Fibroblast of skin of left quadriceps (primary cell): ENCODE results near the gene F5.

ENCODE experiments used
- DNase-seq, 2 experiments: peaks; one replicate each; pipeline ENCODE4 v3.0.0-alpha.2; 2013; ENCODE audit warnings: low read depth in 2 of 2

Gene F5

DNA sequence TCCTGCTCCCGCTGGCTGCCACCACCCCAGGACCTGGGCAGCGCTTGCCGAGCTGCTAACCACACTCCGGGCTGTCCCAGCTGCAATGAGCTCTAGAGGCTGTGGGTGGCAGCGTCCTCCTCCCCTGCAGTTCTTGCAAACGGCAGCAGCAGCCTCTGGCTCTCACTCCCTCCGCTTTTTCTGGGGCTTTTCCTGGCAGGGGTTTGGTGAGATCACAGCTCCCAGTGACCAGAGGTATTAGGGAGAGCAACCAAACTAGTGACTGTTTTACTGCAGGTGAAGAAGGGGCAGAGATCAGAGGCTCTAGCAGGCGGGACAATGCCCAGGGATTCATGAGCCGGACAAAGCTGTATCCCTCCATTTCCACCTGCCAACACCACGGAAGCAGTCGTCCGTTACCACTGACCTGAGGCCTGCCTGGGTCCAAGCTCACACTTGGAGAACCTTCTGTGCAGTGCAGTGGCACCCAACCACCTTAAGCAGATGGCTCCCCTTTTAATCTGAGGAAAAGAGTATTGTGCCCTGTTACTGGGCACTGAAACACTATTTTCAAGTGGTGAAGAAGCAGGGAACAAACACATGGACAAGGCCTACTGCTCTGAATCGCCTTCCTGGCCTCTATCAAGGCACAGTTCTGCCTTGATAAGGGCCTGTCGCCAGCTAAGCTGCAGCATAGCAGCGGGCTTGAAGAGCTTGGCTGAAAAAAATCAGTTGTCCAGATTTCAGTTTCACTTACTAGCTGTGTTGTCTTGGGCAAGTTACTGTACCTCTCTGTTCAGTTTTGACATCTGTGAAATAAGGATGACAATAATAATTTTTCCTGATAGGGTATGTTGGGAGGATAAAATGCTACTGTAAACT, at the start of gene F5:
Gene F5 (minus strand): TSS at position 87 of the 861 bp plus-strand sequence. CDS start 95 bp downstream, outside the sequence.
- DNase-seq, result peak in 1 of 2 experiments; percentile 8

- DNase-seq, result no peak
Observed at GRCh38 chr1:169634877-169635276, 48.6 kb upstream of the F5 start.

- DNase-seq, result no peak
Observed at GRCh38 chr1:169634145-169634544, 47.9 kb upstream of the F5 start.

DNA sequence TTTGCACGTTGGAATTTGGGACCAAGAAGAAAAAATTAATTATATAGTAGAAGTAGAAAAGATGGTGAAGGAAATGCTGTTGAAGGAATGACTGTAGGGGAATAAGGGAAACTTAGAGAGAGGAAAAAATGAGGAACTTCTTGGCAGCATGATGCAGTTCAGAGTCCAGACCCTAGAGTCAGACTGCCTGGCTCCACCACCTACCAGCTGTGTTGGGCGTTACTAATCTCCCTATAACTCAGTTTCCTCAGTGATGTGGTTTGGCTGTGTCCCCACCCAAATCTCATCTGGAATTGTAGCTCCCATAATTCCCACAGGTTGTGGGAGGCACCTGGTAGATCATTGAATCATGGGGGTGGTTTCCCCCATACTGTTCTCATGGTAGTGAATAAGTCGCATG, 45.0 kb upstream of the F5 start:
- no peak for DNase-seq

- DNase-seq, result no peak
Observed at GRCh38 chr1:169630006-169630405, 43.7 kb upstream of the F5 start, which contains the start of gene SELP. SELP (minus strand) TSS chr1:169630124; CDS start chr1:169630074, 50 bp downstream.

- DNase-seq, result no peak
Observed at GRCh38 chr1:169624912-169625311, 38.6 kb upstream of the F5 start.

GRCh38 chr1:169624122-169624521, 37.8 kb upstream of the F5 start:
- no peak for DNase-seq

GRCh38 chr1:169623132-169623926, 37.0 kb upstream of the F5 start:
- DNase-seq, result no peak

- no peak for DNase-seq
Observed at GRCh38 chr1:169620565-169620964, 34.3 kb upstream of the F5 start.

- DNase-seq, result no peak
Observed at GRCh38 chr1:169618367-169618766, 32.1 kb upstream of the F5 start.

- DNase-seq, result no peak
Observed at GRCh38 chr1:169615803-169616202, 29.5 kb upstream of the F5 start.

DNA sequence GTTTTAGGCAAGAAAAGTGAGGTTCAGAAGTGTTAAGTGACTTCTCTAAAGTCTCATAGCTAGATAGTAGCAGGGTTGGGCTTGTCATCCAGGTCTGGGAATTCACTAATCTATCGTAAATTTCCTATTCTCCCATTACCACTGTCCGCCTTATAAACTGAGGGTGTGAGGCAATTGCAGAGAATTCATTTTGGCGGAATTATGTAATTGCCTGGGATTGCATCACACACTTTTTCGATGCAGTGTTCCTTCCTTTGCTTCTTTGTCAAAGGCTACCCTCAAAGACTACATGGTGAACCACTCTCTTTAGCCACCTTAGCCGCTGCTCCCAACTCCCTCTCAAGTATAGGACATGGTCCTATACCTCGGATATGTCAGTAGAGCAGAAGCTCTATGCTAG, 24.6 kb upstream of the F5 start:
- DNase-seq, result no peak

GRCh38 chr1:169610108-169610507, 23.8 kb upstream of the F5 start:
- DNase-seq, result no peak

GRCh38 chr1:169608226-169608625, 21.9 kb upstream of the F5 start:
- DNase-seq, result no peak

- no peak for DNase-seq
Observed at GRCh38 chr1:169604781-169605560, 18.7 kb upstream of the F5 start.

GRCh38 chr1:169601096-169601881, 15.0 kb upstream of the F5 start:
- peak in 1 of 2 experiments; percentile 0 for DNase-seq

GRCh38 chr1:169595764-169596711, 9.8 kb upstream of the F5 start:
- no peak for DNase-seq

DNA sequence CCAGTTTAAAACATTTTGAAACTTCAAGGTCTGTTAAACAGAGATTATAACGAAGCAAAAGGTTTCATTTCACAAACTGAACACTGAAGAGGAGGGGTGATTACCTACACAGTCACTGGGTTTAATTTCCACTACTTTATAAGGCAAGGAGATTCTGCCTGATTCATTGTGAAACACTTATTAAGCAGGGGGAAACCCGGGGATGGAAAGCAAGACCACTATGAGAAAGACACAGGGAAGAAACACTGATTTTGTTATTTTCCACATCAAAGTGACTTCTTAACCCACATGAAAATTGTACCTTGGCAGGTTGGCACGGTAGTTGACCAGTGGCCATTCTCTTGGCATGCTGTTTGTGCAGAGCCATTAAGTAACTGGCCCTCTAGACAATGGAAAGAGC, 8.1 kb upstream of the F5 start:
- no peak for DNase-seq

- no peak for DNase-seq
Observed at GRCh38 chr1:169590932-169591331, 4.7 kb upstream of the F5 start.
